T follicular helper cell (primary cell): ENCODE measurements around the gene MTURN.

Experiments
- DNase-seq: peaks from one replicate; pipeline ENCODE4 v3.0.0-alpha.2; 2020; ENCODE audit warnings: low read depth

Gene MTURN

GRCh38 chr7:30206942-30207341, 72.2 kb downstream of the MTURN start:
- no peak for DNase-seq

GRCh38 chr7:30207376-30207775, 72.6 kb downstream of the MTURN start:
- no peak for DNase-seq

- no peak for DNase-seq
Measured at GRCh38 chr7:30209951-30210350, 75.2 kb downstream of the MTURN start.
